ENCODE data around the gene SPAG6. TPM values are rescaled to one million over a fixed set of nuclear protein-coding genes. Genes with fewer than 3 reads are reported as not detected.
"Not testable (repeated sequence)": the region's sequence is repeated elsewhere in the genome, so short reads cannot be mapped to it uniquely, and the experiment has no call there.

Gene SPAG6
- total RNA-seq: not detected in 2 replicates

GRCh38 chr10:22345301-22346095 is at the start of gene SPAG6:
Gene SPAG6, plus strand, starts transcription at chr10:22345496. Its CDS starts 116 bp downstream, at chr10:22345612.
- DNase-seq (ENCODE audit: extremely low read depth, low read depth, low spot score): no peak

DNA sequence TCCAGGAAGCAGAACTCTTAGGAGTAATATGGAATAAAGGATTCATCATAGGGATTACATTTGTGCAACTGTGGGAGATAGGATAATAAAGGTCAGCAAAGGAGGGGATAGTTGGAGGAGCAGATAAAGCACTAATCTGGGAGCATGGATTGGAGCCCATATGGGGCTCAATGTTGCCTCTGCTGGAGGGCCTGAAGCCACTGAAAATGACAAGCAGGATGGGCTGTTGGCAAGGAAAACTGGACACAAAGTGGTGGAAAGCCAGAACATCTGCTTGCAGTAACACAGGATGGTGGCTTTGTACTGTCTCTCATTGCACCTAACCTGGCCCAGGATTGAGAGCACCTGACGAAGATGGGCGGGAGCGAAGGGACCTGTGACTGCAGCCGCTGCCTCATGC is 44.1 kb upstream of the SPAG6 start:
- no peak for DNase-seq (ENCODE audit: extremely low read depth, low read depth, low spot score)

- DNase-seq (ENCODE audit: extremely low read depth, low read depth, low spot score): no peak
These were observed 41.8 kb upstream of the SPAG6 start for GRCh38 chr10:22303461-22303860.

- no peak for DNase-seq (ENCODE audit: extremely low read depth, low read depth, low spot score)
These were observed 39.6 kb upstream of the SPAG6 start for GRCh38 chr10:22305721-22306120.

GRCh38 chr10:22308390-22308789 is 36.9 kb upstream of the SPAG6 start:
- DNase-seq (ENCODE audit: extremely low read depth, low read depth, low spot score): no peak

- DNase-seq (ENCODE audit: extremely low read depth, low read depth, low spot score): no peak
These were observed 35.9 kb upstream of the SPAG6 start for GRCh38 chr10:22309180-22310000.

- DNase-seq (ENCODE audit: extremely low read depth, low read depth, low spot score): not testable (repeated sequence)
These were observed 35.3 kb upstream of the SPAG6 start for GRCh38 chr10:22310012-22310411.

DNA sequence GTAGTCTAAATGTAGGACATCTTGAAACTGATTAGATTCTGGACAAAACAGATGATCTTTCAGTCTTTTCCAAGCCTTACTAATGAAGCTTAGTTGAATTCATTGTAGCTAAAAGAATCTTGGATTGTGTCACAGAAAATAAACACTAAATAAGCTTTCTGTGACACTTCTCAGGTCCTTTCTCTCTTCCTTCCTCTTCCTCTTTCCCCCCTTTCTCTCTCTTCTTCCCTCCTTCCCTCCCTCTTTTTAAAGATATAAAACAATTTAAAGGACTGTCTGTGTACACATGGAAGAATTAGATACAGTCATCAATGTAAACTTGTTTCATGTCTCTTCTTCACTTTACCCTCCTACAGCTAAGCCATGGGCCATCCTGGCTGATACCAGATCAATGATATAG is 34.4 kb upstream of the SPAG6 start:
- no peak for DNase-seq (ENCODE audit: extremely low read depth, low read depth, low spot score)

DNA sequence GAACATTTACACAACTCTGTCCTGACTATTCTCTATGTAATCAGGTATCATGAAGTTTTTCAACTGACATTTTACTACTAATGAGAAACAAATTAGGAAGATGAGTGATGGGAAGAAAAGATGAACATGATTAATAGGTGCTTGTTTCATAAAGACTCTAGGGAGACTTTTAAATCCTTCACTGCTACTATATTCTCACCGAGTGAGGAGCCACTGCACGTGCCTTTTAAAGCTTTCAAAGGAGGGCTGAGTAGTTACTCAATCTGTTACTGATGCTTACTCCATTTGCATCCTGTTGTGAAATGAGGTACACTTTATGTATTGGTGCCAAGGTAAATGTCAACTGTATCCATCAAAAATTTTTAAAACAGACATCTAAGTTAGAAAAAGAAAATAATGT is 30.4 kb upstream of the SPAG6 start:
- DNase-seq (ENCODE audit: extremely low read depth, low read depth, low spot score): no peak

DNA sequence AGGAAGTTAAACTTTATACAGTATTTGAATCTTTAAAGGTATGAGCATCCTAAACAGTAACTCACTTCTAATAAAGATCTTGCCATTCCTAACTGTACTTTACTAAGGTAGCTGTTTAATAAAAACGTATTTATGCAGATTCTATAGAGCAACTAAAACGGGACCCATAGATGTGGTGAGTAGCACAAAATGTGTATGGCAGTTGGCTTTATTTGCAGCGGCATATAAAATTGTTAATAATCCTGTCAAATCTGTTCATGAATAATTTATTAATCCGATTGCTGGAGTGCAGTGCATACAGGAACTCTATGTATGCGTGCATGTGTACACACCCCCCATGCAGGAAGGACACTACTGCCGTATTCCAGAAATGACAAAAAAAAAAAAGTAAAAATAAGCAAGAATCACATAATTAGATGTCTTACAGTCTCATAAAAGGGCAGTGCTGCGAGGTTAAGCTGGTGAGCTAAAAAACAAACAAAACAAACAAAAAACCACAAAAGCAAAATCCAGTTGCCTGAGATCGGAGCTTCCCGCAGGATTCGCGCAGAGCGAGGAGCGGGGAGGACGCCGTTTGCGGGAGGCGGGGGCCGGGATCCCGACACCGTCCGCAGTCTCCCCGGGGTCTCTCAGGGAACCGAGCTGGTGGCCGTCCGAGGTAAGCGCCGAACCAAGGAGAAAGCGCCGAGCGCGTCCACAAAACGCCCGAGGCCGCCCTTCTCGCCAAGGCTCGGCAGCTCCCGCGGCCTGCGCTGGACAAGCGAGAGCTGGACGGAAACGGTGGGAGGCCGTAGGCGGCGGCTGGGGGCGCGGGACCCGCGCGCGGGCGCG is 29.6 kb upstream of the SPAG6 start:
- DNase-seq (ENCODE audit: extremely low read depth, low read depth, low spot score): no peak

DNA sequence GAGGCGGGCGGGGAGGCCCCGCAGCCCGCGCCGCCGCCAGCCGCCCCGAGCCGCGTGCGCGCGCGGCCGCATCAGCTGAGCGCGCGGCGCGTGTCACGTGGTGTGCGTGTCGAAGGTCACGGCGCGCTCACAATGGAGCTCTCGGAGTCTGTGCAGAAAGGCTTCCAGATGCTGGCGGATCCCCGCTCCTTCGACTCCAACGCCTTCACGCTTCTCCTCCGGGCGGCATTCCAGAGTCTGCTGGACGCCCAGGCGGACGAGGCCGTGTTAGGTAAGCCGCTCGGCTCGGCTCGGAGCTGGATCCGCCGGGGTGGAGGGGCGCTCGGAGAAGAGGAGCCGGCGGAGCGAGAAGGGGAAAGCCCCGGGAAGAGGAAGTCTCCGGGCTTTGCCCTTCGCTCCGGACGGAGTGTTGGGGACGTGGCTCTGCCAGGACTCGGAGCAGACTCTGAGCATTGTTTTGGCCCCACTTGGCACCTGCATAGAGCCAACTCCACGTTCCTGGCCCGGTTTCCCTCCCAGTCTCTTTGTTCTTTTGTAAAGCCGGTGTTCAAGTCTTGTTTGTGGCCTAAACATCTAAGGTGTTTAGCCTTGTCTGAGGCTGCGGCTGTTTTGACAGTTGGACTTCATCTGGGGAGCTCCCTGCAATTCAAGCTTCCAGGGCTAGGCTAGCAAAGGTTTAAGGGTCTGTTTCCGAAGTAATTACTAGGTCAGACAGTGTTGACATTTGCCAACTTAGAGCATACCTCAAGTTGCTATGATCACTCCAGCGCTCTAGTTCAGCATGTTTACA is 28.8 kb upstream of the SPAG6 start, which contains the start of gene COMMD3:
Gene COMMD3 (plus strand): TSS at position 103 of the 790 bp plus-strand sequence. CDS start 30 bp downstream, at position 133.
- no peak for DNase-seq (ENCODE audit: extremely low read depth, low read depth, low spot score)

- DNase-seq (ENCODE audit: extremely low read depth, low read depth, low spot score): no peak
These were observed 28.3 kb upstream of the SPAG6 start for GRCh38 chr10:22317076-22317370.

- no peak for DNase-seq (ENCODE audit: extremely low read depth, low read depth, low spot score)
These were observed 27.3 kb upstream of the SPAG6 start for GRCh38 chr10:22317771-22318565.

DNA sequence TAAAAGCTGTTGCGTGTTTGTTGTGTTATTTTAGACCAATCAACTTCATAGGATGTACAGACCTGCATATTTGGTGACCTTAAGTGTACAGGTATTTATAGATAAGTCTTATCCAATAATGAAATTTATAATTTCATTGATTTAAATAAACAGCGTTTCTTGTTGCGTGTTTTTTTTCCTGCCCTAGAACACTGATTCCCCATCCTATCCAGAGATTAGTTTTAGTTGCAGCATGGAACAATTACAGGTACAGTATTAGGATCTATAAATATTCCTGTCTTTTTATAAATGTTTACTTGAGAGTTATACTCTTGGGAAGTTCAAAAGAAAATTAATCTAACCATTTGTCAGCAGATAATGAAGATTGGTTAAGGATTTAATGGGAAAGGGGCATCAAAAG is 26.5 kb upstream of the SPAG6 start:
- DNase-seq (ENCODE audit: extremely low read depth, low read depth, low spot score): no peak

DNA sequence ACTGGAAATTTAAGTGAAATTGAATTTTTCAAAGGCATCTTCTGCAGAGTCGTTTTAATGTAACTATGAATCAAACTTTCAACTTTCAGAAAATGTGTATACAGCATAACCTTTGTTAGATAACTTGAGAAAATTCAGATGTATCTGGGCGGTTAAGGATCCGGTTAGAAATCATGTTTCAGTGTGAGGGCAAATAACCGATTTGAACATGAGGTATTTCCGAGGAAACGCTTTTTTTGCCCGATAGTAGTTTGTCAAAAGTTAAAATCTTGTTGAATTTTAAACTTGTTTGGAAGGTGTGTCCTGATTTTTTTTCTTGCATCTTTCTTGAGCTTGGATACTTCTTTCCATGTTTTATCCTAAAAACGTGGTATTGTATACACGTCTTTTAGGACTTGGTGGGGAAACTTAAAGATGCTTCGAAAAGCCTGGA is 25.7 kb upstream of the SPAG6 start:
- no peak for DNase-seq (ENCODE audit: extremely low read depth, low read depth, low spot score)

GRCh38 chr10:22319980-22320558 is 25.2 kb upstream of the SPAG6 start:
- no peak for DNase-seq (ENCODE audit: extremely low read depth, low read depth, low spot score)

DNA sequence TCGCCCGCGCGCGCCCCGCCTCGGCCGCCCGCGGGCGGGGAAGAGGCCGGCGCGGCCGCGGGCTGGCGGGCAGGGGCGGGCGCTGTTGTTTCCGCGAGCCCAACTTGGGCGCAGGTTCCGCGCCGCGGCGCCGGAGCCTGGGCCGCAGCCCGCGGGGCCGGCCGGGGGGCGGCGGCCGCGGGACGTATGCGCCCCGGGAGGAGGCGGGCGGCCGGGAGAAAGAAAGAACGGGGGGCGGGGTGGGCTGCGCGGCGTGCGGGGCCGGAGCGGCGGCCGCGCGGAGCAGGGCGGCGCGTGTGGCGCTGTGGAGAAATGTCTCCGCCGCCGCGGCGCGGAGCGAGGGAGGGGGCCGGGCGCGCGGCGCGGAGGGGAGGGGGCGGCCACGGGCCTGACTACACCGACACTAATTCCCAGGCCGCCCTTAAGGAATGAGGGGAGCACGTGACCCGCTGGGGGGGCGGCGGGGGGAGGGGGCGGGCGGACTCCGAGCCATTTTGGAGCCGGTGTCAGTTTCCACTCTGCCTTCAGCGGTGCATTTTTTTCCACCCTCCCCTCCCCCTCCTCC is 24.6 kb upstream of the SPAG6 start, which contains the start of gene BMI1:
Gene BMI1 (plus strand): TSS at position 509 of the 565 bp plus-strand sequence. CDS start 5,351 bp downstream, outside the sequence.
- no peak for DNase-seq (ENCODE audit: extremely low read depth, low read depth, low spot score)

- no peak for DNase-seq (ENCODE audit: extremely low read depth, low read depth, low spot score)
These were observed 24.0 kb upstream of the SPAG6 start for GRCh38 chr10:22321156-22321923.

All from glomerular endothelial cell (primary cell).